Calu3 (cell line): ENCODE measurements around the gene ARPC4. TPM values are rescaled to one million over a fixed set of nuclear protein-coding genes. Genes with fewer than 3 reads are reported as not detected.

Experiments
- BruUV-seq: library from RNA; stranded (reverse); fragments of 400-500 nt; replicated peaks from 2 replicates; lab custom pipeline; 2021; lab: Mats Ljungman, UMichigan
- CTCF ChIA-PET: fragments of 300-600 bp; sonication (Branson Sonifier 250); formaldehyde crosslinking; loops from one replicate; lab custom pipeline; 2022; ENCODE audit warnings: antibody characterized with exemption; lab: Charles Lee
- DNase-seq: peaks from one replicate; pipeline ENCODE4 v3.0.0; 2022
- H3K27ac Mint-ChIP-seq: one replicate; pipeline ENCODE4 v1.8.0; 2022; ENCODE audit warnings: mixed read lengths; ENCODE audit not compliant: unreplicated experiment
- H3K27me3 Mint-ChIP-seq: one replicate; pipeline ENCODE4 v1.8.0; 2022; ENCODE audit warnings: mixed read lengths; ENCODE audit not compliant: unreplicated experiment
- H3K36me3 Mint-ChIP-seq: one replicate; pipeline ENCODE4 v1.8.0; 2022; ENCODE audit warnings: mild to moderate bottlenecking, moderate library complexity, mixed read lengths; ENCODE audit not compliant: insufficient read depth, unreplicated experiment
- H3K4me1 Mint-ChIP-seq: one replicate; pipeline ENCODE4 v1.8.0; 2022; ENCODE audit warnings: mild to moderate bottlenecking, low read depth, mixed read lengths; ENCODE audit not compliant: unreplicated experiment
- H3K4me3 Mint-ChIP-seq: one replicate; pipeline ENCODE4 v1.8.0; 2022; ENCODE audit warnings: mild to moderate bottlenecking, low read depth, moderate library complexity, mixed read lengths; ENCODE audit not compliant: unreplicated experiment
- H3K9me3 Mint-ChIP-seq: one replicate; pipeline ENCODE4 v1.8.0; 2022; ENCODE audit warnings: low read depth, mixed read lengths; ENCODE audit not compliant: unreplicated experiment
- intact Hi-C: fragments of 100-400 bp; cut with micrococcal nuclease; formaldehyde crosslinking; loops from one replicate; pipeline ENCODE4 v1.10.0; 2022; ENCODE audit not compliant: unreplicated experiment
- total RNA-seq: library from RNA; stranded (reverse); gene quantifications from 2 replicates; pipeline ENCODE4 v1.2.3, GENCODE V29; 2022
- TF ChIP-seq, protein P1 (sequence below): fragments of 200-600 bp; IDR thresholded peaks from one replicate; pipeline ENCODE4 v1.8.0; 2022; ENCODE audit warnings: antibody characterized with exemption; ENCODE audit not compliant: unreplicated experiment

ARPC4 gene
- total RNA-seq, 1 experiment from 2014 or later = 141 TPM

DNA sequence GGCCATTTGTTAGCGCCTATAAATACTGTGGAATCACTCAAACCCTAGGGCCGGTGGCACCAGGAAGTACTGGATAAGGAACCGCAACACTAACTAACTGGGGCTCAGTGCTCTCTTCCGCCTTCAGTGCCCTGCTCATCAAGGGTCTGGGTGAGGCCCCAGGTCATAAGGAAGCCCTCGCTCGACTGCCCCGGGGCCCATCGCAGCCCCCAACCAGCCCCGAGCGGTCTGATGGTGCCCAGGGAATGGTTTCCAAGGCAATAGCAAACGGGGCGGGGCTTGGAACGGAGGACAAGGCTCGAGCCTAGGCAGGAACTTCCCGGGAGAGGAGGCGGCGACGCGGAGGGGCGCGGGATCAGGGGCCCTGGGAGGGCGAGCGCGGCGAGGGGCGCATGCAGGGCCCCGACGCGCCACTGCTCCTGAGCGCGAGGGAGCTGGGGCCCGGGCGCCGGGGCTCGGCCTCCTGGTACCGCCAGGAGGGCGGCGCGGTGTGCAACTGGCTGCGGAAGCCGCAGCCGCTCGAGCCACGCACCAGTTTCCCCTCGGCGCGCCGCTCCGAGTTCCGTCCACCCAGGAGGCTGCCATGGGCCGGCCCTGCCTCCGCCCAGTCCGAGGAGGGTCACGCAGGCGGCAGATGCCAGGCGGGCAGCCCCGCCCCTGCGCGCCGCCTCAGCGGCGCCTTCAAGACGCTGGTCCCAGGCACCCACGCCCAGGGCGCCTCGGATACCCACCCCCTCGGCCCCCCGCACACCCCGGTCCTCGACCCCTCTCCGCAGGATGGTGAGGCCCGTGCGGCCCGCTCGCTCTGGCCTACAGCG, 16.9 kb downstream of the ARPC4 start, which contains the start of gene TTLL3:
TTLL3 (plus strand) TSS at position 648 of the 818 bp plus-strand sequence. CDS start 400 bp downstream, outside the sequence.
- no TSS peak for BruUV-seq
- no peaks in the 10 kb centered on the region for H3K27me3 Mint-ChIP-seq
- DNase-seq = peak; percentile 73
- peak within 1 kb of the TSS; percentile 84 for H3K27ac Mint-ChIP-seq
- H3K4me3 Mint-ChIP-seq = peak within 1 kb of the TSS; percentile 62
- TF ChIP-seq, protein P1, sequence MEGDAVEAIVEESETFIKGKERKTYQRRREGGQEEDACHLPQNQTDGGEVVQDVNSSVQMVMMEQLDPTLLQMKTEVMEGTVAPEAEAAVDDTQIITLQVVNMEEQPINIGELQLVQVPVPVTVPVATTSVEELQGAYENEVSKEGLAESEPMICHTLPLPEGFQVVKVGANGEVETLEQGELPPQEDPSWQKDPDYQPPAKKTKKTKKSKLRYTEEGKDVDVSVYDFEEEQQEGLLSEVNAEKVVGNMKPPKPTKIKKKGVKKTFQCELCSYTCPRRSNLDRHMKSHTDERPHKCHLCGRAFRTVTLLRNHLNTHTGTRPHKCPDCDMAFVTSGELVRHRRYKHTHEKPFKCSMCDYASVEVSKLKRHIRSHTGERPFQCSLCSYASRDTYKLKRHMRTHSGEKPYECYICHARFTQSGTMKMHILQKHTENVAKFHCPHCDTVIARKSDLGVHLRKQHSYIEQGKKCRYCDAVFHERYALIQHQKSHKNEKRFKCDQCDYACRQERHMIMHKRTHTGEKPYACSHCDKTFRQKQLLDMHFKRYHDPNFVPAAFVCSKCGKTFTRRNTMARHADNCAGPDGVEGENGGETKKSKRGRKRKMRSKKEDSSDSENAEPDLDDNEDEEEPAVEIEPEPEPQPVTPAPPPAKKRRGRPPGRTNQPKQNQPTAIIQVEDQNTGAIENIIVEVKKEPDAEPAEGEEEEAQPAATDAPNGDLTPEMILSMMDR = no peak
- intact Hi-C loops = no loop called here
- peaks cover 60% of the 10 kb centered on the region for H3K36me3 Mint-ChIP-seq
- H3K9me3 Mint-ChIP-seq = no peaks in the 10 kb centered on the region
- CTCF ChIA-PET = no interaction called here
- H3K4me1 Mint-ChIP-seq = peaks cover 28% of the 10 kb centered on the region

- Mint-ChIP-seq H3K27ac (peak overlapping the region; percentile 43), H3K27me3 (no peaks in the 10 kb centered on the region), H3K36me3 (peaks cover 54% of the 10 kb centered on the region), H3K4me3 (peak overlapping the region; percentile 62), H3K9me3 (no peaks in the 10 kb centered on the region), H3K4me1 (peaks cover 28% of the 10 kb centered on the region)
- DNase-seq = no peak
- TF ChIP-seq, protein P1 = no peak
- BruUV-seq = no TSS peak
- CTCF ChIA-PET = no interaction called here
- intact Hi-C loops = no loop called here
Observed at GRCh38 chr3:9810433-9810770, 17.5 kb downstream of the ARPC4 start.

DNA sequence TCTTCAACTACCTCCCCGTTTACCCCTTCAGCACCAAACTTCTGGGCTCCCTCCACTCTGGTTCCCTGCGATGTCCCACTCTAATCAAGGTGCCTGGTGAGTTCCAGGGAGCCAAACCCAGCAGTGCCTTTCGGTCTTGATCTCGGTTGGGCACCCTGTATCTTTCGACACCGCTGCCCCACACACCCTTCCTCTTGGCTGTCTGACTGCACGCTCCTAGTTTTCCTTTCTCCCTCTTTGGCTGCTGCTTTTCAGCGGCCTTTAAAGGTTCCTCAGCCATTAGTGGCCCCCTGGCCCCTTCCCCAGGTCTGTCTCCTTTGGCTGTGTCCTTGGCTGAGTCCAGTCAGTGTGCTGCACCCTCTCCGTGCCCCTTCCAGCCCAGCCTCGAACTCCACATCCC, 18.0 kb downstream of the ARPC4 start:
- no peak for DNase-seq
- no TSS peak for BruUV-seq
- TF ChIP-seq, protein P1 = no peak
- Mint-ChIP-seq H3K27ac (peak overlapping the region; percentile 43), H3K36me3 (peaks cover 50% of the 10 kb centered on the region), H3K27me3 (no peaks in the 10 kb centered on the region), H3K4me1 (peaks cover 28% of the 10 kb centered on the region), H3K4me3 (peak overlapping the region; percentile 62), H3K9me3 (no peaks in the 10 kb centered on the region)
- CTCF ChIA-PET = no interaction called here
- intact Hi-C loops = no loop called here

- H3K27ac Mint-ChIP-seq = no peak overlapping the region
- peaks cover 28% of the 10 kb centered on the region for H3K4me1 Mint-ChIP-seq
- peaks cover 36% of the 10 kb centered on the region for H3K36me3 Mint-ChIP-seq
- H3K9me3 Mint-ChIP-seq = no peaks in the 10 kb centered on the region
- intact Hi-C loops = no loop called here
- CTCF ChIA-PET = no interaction called here
- no peak for DNase-seq
- TF ChIP-seq, protein P1 = no peak
- no peaks in the 10 kb centered on the region for H3K27me3 Mint-ChIP-seq
- no TSS peak for BruUV-seq
- H3K4me3 Mint-ChIP-seq = no peak overlapping the region
Observed at GRCh38 chr3:9812870-9813483, 20.1 kb downstream of the ARPC4 start.
